T-helper 22 cell (primary cell): ENCODE results near the gene MYH8.

Experiments
- DNase-seq: peaks from one replicate; pipeline ENCODE4 v3.0.0-alpha.2; 2020; ENCODE audit warnings: low read depth

The MYH8 gene

DNA sequence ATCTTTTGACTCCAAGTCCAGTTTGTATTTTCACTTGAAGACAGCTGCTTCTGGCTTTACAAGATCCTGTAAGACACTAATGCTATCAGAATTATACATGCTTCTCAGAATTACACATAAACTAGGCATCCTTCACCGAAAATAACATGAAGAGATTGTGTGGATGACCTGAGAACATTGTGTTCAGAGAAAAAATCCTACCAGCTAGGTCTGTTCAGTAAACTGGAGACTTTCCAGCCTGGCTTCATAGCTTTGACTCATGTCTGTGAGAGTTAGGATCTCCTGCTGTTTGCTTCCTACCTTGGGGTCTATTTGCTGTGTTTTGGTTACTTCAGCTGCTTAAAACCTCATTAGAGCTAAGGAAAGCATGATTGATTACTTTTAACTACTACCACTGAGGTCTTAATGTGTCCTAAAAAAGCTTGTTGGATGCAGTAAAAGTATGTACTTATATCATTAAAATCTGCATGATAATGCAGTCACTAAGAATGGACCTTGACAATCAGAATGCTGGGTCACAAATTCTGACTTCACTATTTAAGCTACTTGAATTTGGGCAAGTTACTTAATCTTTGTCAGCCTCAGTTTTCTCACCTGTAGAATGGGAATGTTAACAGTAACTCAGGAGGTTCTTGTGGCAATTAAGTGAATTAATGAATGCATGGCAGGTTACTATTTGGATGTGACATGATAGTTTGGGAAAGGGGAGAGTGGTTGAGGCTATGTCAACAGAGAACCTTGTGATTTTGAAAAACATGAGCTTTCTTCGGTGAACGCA, 40.9 kb downstream of the MYH8 start:
- DNase-seq = no peak

DNA sequence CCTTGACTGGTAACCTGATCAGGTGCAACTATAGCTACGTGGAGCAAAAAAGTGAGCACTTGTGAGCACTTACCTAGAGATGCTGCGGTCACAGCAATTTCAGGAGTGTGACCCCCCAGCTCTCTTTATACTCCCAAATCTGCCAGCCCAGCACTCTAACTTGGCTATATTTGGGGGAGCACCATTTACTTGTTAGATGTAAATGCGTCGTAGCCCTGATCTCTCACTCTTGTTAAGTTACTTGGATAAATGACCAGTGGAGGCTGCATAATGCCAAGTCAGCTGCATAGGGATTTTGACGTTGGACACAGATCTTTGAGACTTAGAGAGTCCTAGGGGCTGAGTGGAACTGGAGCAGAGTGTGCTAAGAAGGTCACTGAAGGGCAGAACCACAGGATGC, 48.8 kb downstream of the MYH8 start, which contains the start of gene MYH13:
TSS of gene MYH13 (minus strand) at position 101 of the 400 bp plus-strand sequence. CDS start 8,476 bp downstream, outside the sequence.
- DNase-seq = no peak

DNA sequence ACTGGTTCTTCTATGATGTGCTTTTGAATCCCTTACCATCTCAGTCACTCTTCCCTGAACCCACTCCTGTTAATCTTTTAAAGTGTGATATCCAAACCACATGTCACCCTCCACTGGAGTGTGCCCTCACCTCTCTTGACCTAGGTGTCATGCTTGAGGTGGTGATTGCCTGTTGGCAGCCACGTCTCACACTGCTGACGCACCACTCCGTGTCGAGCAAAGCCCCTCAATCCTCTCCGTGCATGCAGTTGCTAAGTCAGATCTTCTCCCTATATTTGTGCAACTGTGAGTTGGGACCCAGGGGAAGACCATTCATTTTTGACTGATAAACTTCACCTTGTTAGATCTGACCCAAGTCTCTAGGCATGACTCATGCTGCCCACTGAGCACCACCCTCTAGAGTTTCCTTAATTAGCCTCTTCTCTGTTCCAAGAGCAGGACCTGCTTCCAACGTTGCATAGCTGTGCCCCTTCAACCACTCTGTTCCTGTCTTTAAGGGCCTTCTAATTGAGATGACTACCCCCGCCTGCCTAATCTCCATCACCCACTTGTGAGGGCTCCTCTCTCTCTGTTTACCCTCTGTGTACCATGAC, 51.6 kb downstream of the MYH8 start:
- no peak for DNase-seq

DNA sequence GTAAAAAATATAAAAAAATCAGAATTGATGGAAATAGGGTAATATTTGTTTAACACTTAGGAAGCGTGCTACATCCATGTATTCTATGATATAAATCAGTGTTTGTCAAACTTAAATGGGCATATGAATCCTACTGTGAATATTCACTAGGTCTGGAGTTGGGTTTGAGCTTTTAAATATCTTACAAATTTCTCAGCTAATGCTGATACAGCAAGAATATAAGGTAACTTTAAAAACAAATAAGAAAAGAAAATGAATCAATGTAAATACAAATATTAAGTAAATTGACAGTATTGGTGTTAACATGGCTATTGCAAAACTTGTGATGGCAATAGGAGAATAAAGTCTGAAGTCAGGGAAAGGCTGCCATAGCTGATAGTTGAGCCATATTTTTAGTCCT, 52.5 kb downstream of the MYH8 start:
- no peak for DNase-seq

GRCh38 chr17:10368561-10368960, 53.2 kb downstream of the MYH8 start:
- no peak for DNase-seq

DNA sequence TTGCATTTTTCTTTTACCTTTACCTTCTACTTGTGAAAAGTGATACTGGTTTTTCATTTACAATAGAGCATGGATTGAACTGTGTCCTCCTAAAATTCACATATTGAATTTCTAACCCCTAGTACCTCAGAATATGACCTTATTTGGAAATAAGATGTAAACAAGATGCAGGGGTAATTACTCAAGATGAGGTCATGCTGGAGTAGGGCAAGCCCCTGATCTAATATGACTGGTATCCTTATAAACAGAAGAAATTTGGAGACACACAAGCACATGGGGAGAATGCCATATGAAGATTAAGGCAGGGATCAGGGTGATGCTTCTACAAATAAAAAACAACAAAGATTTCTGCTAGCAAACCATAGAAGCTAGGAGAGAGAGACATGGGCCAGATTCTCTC, 61.2 kb downstream of the MYH8 start:
- DNase-seq = no peak

- no peak for DNase-seq
Observed at GRCh38 chr17:10357768-10358167, 64.0 kb downstream of the MYH8 start.

DNA sequence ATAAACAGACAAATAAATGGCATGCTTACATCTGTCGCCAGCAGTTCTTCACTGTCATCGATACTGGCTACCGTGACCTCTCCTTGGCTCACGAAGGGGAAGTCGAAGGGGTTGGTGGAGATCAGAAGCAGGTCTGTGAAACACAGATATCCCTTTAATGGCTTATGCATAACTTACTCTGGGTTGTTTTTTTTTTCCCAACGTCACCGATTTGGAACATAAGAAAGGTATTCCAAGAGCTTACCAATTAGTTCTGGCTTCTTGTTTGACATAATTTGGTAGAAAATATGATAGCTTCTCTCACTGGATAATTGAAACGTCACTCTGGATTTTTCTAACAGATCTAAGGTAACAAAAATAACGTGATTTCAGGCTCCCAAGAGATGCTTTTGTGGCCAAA, 67.1 kb downstream of the MYH8 start:
- no peak for DNase-seq

GRCh38 chr17:10352893-10353292, 68.9 kb downstream of the MYH8 start:
- DNase-seq = no peak

DNA sequence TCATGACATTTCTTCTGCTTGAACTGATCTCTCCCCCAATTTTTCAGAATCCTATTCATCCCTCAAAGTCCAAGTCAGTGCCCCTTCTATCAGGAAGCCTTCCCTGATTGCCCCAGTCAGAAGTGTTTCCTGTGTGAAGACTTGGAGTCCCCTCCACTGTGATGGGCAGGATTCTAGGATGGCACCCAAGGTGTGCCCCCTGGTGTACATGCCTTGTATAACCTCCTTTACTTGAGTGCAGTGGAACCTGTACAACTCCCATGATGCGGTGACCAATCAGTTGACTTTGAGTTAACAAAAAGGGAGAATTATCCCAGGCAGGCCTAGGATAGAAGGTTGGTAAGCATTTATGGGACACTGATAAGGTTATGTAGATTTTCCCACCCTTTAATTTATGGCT, 72.3 kb downstream of the MYH8 start:
- no peak for DNase-seq

DNA sequence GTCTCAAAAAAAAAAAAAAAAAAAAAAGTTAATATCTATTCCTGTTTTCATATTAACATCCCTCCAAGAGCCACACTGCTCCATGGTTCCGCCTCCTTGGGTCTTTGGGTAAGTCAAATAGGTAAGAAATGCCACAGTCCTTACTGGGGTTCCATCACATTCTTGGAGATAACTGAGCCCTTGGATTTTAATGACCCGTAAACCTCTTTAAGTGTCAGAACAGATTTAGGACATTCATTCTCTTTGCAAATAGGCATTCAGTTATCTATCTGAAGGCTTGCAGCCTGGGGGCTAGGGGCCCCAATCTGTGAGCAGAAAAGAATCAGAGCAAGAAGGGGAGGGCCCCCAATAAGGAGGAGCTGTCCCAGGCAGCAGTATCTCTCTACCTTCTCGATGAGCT, 76.9 kb downstream of the MYH8 start:
- no peak for DNase-seq
